Panc1 (cell line): ENCODE data around the gene SLC6A13. TPM values are rescaled to one million over a fixed set of nuclear protein-coding genes. Genes with fewer than 3 reads are reported as not detected.

ENCODE experiments used
- ATAC-seq: fragments of 200-7000 bp; cut with Tn5 transposase; 2 replicates; pipeline ENCODE4 v1.9.1; 2020; ENCODE audit warnings: mild to moderate bottlenecking, moderate library complexity
- BruUV-seq: library from RNA; stranded (reverse); fragments of 400-500 nt; replicated peaks from 2 replicates; lab custom pipeline; 2021; lab: Mats Ljungman, UMichigan
- CTCF ChIA-PET: fragments of 300-600 bp; sonication (Branson Sonifier 250); formaldehyde crosslinking; loops from one replicate; lab custom pipeline; 2022; ENCODE audit warnings: antibody characterized with exemption; lab: Charles Lee
- POLR2A ChIA-PET: fragments of 300-600 bp; sonication (Branson Sonifier 250); formaldehyde crosslinking; loops from one replicate; lab custom pipeline; 2022; ENCODE audit warnings: antibody characterized with exemption; lab: Charles Lee
- DNase-seq: peaks from one replicate; pipeline ENCODE4 v3.0.0-alpha.2; 2010; ENCODE audit warnings: low read depth, low spot score
- H3K27ac ChIP-seq: 2 replicates; pipeline ENCODE4 v1.5.1; 2011; ENCODE audit warnings: mild to moderate bottlenecking, low read length, inconsistent platforms
- H3K27me3 ChIP-seq: fragments of 200-500 bp; sonication (Bioruptor generic); 2 replicates; pipeline ENCODE4 v1.6.0; 2014; ENCODE audit warnings: low read length, inconsistent platforms; ENCODE audit not compliant: control insufficient read depth, insufficient read depth
- H3K36me3 ChIP-seq: fragments of 200-500 bp; sonication (Bioruptor generic); 2 replicates; pipeline ENCODE4 v1.5.1; 2014; ENCODE audit warnings: inconsistent platforms, mild to moderate bottlenecking, low read length, moderate library complexity; ENCODE audit not compliant: control insufficient read depth, insufficient read depth
- H3K4me1 ChIP-seq: 2 replicates; pipeline ENCODE4 v1.5.1; 2011; ENCODE audit warnings: inconsistent platforms, mild to moderate bottlenecking, low read length, moderate library complexity; ENCODE audit not compliant: control insufficient read depth, insufficient read depth
- H3K4me3 ChIP-seq, 2 experiments: 2 replicates each; pipeline ENCODE4 v1.5.1; 2011 to 2012; ENCODE audit warnings: low read depth in 2 of 2, low read length in 2 of 2, mild to moderate bottlenecking in 2 of 2, inconsistent platforms in 1 of 2, moderate library complexity in 1 of 2
- H3K9me3 ChIP-seq: fragments of 200-500 bp; sonication (Bioruptor generic); 2 replicates; pipeline ENCODE4 v1.5.1; 2014; ENCODE audit warnings: low read depth, mild to moderate bottlenecking, inconsistent platforms, low read length, moderate library complexity; ENCODE audit not compliant: control insufficient read depth, insufficient read depth
- POLR2AphosphoS5 ChIP-seq: IDR thresholded peaks from 2 replicates; pipeline ENCODE4 v1.6.1; 2012; ENCODE audit warnings: mild to moderate bottlenecking, low read depth, low read length, moderate library complexity
- SIN3A ChIP-seq: IDR thresholded peaks from 2 replicates; pipeline ENCODE4 v1.6.1; 2012; ENCODE audit warnings: low read depth, mild to moderate bottlenecking, low read length, moderate library complexity, borderline replicate concordance; ENCODE audit not compliant: insufficient read depth
- TCF7L2 ChIP-seq: IDR thresholded peaks from 2 replicates; pipeline ENCODE4 v1.6.1; 2011; ENCODE audit warnings: mild to moderate bottlenecking, low read depth, low read length, inconsistent platforms
- in situ Hi-C: cut with HindIII; loops from 2 replicates; pipeline ENCODE4 v1.10.0; 2016; ENCODE audit warnings: low sequenced_read_pairs, low pct_unique_long_range_greater_than_20kb
- intact Hi-C: fragments of 100-400 bp; cut with micrococcal nuclease; formaldehyde crosslinking; loops from one replicate; pipeline ENCODE4 v1.10.0; 2022; ENCODE audit not compliant: unreplicated experiment
- total RNA-seq: library from RNA; stranded (reverse); gene quantifications from one replicate; pipeline ENCODE4 v1.2.1, GENCODE V29; 2021; ENCODE audit not compliant: unreplicated experiment
- TF ChIP-seq, protein P1 (sequence below): fragments of 450-650 bp; IDR thresholded peaks from 2 replicates; pipeline ENCODE4 v1.5.1; 2017; ENCODE audit warnings: mild to moderate bottlenecking
- TF ChIP-seq, protein P2 (sequence below), 2 experiments: IDR thresholded peaks; 2 replicates each; pipeline ENCODE4 v1.6.1; 2011 to 2012; ENCODE audit warnings: low read depth in 2 of 2, control low read depth in 1 of 2, low read length in 1 of 2, mild to moderate bottlenecking in 1 of 2, moderate library complexity in 1 of 2; ENCODE audit not compliant: insufficient read depth in 1 of 2

The SLC6A13 gene
- total RNA-seq, 1 experiment from 2014 or later, result 0.57 TPM

DNA sequence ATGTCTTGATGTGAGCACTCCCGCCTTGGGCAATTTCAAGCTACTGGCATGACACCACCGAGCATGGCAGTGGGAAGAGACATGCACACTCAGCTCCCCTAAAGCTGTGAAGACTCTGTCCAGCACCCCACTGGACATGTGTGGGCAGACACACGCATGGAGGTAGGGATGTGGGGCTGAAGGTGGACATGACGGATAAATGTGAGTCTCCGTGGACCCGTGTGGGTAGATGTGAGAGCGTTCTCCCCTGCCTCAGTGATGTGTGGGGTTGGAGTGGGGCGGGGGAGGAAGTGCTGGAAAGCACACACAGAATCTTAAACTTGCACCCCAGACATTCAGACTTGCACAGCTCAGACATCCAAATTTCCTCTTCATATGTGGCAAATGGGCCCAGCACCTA, 61.3 kb downstream of the SLC6A13 start:
- TF ChIP-seq POLR2AphosphoS5 (no peak), TCF7L2 (no peak), SIN3A (no peak)
- TF ChIP-seq, protein P1, sequence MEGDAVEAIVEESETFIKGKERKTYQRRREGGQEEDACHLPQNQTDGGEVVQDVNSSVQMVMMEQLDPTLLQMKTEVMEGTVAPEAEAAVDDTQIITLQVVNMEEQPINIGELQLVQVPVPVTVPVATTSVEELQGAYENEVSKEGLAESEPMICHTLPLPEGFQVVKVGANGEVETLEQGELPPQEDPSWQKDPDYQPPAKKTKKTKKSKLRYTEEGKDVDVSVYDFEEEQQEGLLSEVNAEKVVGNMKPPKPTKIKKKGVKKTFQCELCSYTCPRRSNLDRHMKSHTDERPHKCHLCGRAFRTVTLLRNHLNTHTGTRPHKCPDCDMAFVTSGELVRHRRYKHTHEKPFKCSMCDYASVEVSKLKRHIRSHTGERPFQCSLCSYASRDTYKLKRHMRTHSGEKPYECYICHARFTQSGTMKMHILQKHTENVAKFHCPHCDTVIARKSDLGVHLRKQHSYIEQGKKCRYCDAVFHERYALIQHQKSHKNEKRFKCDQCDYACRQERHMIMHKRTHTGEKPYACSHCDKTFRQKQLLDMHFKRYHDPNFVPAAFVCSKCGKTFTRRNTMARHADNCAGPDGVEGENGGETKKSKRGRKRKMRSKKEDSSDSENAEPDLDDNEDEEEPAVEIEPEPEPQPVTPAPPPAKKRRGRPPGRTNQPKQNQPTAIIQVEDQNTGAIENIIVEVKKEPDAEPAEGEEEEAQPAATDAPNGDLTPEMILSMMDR, result no peak
- TF ChIP-seq, protein P2, sequence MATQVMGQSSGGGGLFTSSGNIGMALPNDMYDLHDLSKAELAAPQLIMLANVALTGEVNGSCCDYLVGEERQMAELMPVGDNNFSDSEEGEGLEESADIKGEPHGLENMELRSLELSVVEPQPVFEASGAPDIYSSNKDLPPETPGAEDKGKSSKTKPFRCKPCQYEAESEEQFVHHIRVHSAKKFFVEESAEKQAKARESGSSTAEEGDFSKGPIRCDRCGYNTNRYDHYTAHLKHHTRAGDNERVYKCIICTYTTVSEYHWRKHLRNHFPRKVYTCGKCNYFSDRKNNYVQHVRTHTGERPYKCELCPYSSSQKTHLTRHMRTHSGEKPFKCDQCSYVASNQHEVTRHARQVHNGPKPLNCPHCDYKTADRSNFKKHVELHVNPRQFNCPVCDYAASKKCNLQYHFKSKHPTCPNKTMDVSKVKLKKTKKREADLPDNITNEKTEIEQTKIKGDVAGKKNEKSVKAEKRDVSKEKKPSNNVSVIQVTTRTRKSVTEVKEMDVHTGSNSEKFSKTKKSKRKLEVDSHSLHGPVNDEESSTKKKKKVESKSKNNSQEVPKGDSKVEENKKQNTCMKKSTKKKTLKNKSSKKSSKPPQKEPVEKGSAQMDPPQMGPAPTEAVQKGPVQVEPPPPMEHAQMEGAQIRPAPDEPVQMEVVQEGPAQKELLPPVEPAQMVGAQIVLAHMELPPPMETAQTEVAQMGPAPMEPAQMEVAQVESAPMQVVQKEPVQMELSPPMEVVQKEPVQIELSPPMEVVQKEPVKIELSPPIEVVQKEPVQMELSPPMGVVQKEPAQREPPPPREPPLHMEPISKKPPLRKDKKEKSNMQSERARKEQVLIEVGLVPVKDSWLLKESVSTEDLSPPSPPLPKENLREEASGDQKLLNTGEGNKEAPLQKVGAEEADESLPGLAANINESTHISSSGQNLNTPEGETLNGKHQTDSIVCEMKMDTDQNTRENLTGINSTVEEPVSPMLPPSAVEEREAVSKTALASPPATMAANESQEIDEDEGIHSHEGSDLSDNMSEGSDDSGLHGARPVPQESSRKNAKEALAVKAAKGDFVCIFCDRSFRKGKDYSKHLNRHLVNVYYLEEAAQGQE (IDR thresholded peaks at IDR 0.05; ENCODE audit: insufficient read depth in 1 of 2, low read depth in 2 of 2, low read length in 1 of 2), result no peak
- Histone ChIP-seq H3K27ac (no peak overlapping the region), H3K36me3 (no peaks in the 10 kb centered on the region), H3K27me3 (no peaks in the 10 kb centered on the region), H3K4me3 (no peak overlapping the region), H3K9me3 (no peaks in the 10 kb centered on the region), H3K4me1 (no peaks in the 10 kb centered on the region)
- CTCF ChIA-PET, result no interaction called here
- BruUV-seq, result no TSS peak
- DNase-seq, result no peak
- in situ Hi-C loops (no loop called here), intact Hi-C loops (no loop called here)
- no peak for ATAC-seq
- POLR2A ChIA-PET, result no interaction called here

DNA sequence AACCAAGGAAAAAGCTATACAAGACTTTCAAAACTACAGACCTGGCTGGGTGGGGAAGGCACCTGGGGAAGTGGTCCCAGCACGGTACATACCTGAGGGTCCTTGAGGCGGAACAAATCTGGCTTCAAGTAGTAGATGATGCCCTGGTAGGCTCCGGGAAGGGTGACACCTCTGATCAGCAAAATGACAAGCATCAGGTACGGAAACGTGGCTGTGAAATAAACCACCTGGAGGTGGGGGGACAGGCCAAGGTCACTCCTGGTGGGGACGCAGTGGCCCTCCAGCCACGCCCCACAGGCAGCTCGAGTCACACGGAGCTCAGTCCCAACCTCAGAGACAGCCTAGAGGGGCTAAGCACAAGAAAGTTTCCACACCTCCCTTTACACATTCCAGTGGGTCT, 63.9 kb downstream of the SLC6A13 start:
- TF ChIP-seq TCF7L2, result no peak
- TF ChIP-seq SIN3A, result no peak
- TF ChIP-seq POLR2AphosphoS5, result no peak
- TF ChIP-seq, protein P2 (IDR thresholded peaks at IDR 0.05; ENCODE audit: insufficient read depth in 1 of 2, low read depth in 2 of 2, low read length in 1 of 2), result no peak
- TF ChIP-seq, protein P1, result no peak
- CTCF ChIA-PET, result no interaction called here
- Histone ChIP-seq H3K36me3 (no peaks in the 10 kb centered on the region), H3K9me3 (no peaks in the 10 kb centered on the region), H3K27me3 (no peaks in the 10 kb centered on the region), H3K4me3 (no peak overlapping the region), H3K27ac (no peak overlapping the region), H3K4me1 (no peaks in the 10 kb centered on the region)
- no peak for ATAC-seq
- no TSS peak for BruUV-seq
- POLR2A ChIA-PET, result no interaction called here
- intact Hi-C loops (no loop called here), in situ Hi-C loops (no loop called here)
- no peak for DNase-seq
